ENCODE measurements around the gene HMGCL.
"Not testable (repeated sequence)": the region's sequence is repeated elsewhere in the genome, so short reads cannot be mapped to it uniquely, and the experiment has no call there.

The HMGCL gene

DNA sequence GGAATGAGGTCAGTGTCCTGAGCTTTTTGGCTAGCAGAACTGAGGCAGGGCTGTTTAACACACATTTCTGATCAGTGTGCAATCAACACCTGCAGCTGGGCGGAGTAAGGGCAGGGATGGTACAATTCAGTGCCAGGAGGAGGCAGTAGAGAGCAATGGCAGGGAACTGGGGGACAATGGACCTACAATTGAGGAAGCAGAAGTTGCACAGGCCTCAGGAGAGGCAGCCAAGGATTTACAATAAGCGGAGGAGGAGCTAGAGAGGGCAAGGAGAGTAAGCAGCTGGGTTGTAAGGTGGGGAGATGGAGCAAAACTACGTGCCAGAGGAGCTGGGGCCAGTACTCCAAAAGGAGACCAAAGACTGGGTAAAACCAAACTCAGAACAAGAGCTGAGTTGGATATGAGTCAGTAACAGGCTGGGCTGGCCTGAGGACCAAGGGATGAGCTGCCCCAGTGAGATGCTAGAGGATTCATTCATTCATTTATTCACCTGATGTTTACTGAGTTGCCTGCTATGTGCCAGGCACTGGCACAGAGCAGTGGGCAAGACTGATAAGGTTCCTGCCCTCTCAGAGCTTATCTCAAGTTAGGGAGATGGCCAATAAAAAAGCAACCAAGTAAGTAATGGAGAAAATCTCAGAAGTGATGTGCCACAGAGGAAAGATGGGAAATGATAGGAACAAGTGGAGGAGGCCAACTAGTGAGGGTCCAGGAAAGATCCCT, 14.2 kb downstream of the HMGCL start:
- no peak overlapping the region for H3K4me3 ChIP-seq (ENCODE audit: low read depth, low read length)
- TF ChIP-seq, protein P1, sequence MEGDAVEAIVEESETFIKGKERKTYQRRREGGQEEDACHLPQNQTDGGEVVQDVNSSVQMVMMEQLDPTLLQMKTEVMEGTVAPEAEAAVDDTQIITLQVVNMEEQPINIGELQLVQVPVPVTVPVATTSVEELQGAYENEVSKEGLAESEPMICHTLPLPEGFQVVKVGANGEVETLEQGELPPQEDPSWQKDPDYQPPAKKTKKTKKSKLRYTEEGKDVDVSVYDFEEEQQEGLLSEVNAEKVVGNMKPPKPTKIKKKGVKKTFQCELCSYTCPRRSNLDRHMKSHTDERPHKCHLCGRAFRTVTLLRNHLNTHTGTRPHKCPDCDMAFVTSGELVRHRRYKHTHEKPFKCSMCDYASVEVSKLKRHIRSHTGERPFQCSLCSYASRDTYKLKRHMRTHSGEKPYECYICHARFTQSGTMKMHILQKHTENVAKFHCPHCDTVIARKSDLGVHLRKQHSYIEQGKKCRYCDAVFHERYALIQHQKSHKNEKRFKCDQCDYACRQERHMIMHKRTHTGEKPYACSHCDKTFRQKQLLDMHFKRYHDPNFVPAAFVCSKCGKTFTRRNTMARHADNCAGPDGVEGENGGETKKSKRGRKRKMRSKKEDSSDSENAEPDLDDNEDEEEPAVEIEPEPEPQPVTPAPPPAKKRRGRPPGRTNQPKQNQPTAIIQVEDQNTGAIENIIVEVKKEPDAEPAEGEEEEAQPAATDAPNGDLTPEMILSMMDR (IDR thresholded peaks at IDR 0.05; ENCODE audit: borderline replicate concordance, insufficient read depth, low read depth, low read length) = peak; percentile 92

DNA sequence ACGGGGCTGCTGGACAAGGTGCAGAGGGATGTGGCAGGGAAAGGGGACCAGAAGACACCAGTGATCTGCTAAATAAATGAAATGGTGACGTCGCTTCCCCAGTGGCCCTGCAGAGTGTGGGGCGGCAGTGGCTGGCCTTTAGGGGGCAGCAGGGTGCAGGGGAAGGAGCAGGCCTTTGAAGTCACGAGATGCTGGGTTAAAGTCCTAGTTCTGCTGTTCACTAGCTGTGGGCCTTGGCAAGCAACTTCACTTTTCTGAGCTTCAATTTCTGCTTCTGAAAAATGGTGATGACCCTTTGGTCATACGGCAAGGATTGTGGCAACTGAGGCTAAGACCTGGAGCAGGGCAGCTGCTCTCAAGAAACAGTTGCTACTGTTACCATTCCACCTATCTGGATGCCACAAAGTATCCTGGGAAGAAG, 15.5 kb downstream of the HMGCL start:
- TF ChIP-seq, protein P1 (IDR thresholded peaks at IDR 0.05; ENCODE audit: borderline replicate concordance, insufficient read depth, low read depth, low read length) = peak; percentile 95
- H3K4me3 ChIP-seq (ENCODE audit: low read depth, low read length) = no peak overlapping the region

DNA sequence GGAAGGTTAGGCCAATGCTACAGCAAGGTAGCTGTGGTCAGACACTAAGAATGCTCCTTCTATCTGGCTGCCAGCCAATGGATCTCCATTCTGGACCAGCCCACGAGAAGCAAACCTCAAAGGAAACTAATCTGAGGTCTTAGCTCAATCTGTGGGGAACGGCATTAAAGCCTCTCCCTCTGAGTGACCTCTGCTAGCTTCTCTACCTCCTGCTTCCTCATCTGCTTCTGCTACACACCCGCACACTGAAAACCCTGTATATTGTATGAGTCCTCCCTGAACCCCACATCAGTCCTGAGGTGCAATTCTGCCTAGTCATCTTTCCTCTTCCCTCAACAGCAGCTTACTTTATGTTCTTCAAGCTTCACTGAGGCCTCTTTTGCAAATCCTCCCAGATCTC, 17.8 kb downstream of the HMGCL start:
- H3K4me3 ChIP-seq (ENCODE audit: low read depth, low read length) = no peak overlapping the region
- TF ChIP-seq, protein P1 (IDR thresholded peaks at IDR 0.05; ENCODE audit: borderline replicate concordance, insufficient read depth, low read depth, low read length) = no peak

DNA sequence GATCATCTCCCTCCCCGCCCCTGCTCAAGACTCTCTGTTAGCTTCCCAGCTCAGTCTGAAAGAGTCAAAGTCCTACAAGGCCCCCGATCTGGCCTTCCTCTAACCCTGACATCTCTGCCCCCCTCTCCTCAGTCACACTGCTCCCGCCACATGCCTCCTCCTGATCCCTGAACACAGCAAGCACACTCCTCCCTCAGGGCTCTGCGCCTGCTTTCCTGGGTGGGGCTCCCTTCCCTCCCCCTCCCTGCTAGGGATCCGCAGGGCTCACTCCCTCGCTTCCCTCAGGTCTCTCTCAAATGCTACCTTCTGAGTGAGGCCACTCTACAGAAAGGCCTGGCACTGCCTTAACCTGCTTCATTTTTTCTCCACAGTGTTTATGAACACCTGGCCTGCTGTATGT, 18.9 kb downstream of the HMGCL start:
- TF ChIP-seq, protein P1 (IDR thresholded peaks at IDR 0.05; ENCODE audit: borderline replicate concordance, insufficient read depth, low read depth, low read length) = no peak
- no peak overlapping the region for H3K4me3 ChIP-seq (ENCODE audit: low read depth, low read length)

DNA sequence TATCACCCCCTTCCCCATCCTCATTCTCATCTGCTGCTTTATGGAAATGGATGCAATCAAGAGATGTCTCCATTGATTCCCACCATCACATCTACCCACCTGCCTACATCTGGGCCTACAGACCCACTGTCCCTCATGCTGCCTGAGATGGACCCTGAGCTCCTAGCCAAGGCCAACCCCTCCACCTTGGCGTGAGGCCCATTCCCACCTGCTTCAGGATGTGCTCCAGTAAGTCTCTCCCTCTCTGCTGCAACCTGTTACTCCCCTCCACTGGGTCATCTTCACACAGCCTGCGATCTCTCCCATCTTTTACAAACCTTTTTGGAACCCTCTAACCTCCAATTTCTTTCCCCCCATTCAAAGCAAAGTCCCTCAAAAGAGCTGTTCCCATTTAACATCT, 20.2 kb downstream of the HMGCL start:
- TF ChIP-seq, protein P1 (IDR thresholded peaks at IDR 0.05; ENCODE audit: borderline replicate concordance, insufficient read depth, low read depth, low read length) = no peak
- H3K4me3 ChIP-seq (ENCODE audit: low read depth, low read length) = no peak overlapping the region

DNA sequence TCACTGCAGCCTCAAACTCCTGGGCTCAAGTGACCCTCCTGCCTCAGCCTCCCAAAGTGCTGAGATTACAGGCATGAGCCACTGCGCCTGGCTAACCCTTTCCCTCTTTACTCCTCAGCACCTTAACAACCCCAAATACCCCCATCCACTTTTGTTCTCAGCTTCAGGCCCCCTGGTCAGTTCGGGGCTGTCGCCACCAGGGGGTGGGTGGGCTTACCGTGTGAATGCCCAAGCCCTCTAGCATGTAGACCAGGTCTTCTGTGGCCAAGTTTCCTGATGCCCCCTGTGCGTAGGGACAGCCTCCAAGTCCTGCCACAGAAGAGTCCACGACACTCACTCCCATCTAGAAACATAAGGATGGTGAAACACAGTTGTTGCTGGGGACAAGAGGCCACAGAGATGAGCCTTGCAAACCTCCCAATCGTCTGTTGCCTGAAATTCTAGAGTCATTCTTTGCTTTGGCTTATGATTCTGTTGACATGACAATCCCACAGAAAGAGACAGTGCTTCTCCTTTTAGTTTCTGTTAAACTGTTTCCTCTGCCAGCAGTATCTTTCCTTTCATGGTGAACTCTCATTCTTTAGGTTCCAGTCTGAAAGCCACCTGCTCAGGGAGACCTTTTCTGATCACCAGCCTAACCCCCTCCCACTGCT, 20.9 kb downstream of the HMGCL start:
- H3K4me3 ChIP-seq (ENCODE audit: low read depth, low read length) = no peak overlapping the region
- TF ChIP-seq, protein P1 (IDR thresholded peaks at IDR 0.05; ENCODE audit: borderline replicate concordance, insufficient read depth, low read depth, low read length) = 0 out of 2 replicates have a peak, but pooled peaks have one; percentile 30

DNA sequence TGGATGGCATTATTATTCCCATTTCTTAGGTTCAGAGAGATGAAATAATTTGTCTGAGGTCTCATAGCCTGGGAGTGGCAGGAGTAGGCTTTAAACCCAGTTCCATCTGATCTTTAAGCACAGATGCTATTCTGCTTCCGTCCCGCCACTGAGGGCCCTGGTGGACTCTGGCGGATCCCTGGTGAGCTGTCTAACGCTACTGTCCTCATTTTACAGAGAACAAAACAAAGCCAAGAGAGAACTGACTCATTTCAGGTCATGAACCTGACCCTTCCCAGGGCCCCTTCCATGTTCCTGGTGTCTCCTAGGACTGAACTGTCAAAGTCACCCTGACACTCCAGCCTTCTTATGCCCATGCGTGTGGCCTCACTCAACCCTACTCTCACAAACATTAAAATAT, 21.6 kb downstream of the HMGCL start:
- H3K4me3 ChIP-seq (ENCODE audit: low read depth, low read length) = no peak overlapping the region
- TF ChIP-seq, protein P1 (IDR thresholded peaks at IDR 0.05; ENCODE audit: borderline replicate concordance, insufficient read depth, low read depth, low read length) = no peak

DNA sequence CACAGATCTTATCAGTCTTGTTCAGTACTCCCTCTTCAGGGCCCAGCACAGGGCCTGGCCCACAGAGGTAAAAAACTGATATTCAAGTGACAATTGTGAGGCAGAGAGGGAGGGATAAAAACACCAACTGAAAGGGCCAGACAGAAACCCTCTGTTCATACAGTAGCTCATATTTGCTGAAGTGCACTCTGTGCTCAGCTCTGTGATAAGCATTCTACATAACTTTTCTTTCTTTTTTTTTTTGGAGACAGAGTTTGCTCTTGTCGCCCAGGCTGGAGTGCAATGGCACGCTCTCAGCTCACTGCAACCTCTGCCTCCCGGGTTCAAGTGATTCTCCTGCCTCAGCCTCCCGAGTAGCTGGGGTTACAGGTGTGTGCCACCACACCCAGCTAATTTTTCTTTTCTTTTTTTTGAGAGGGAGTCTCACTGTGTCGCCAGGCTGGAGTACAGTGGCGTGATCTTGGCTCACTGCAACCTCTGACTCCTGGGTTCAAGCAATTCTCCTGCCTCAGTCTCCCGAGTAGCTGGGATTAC, 22.4 kb downstream of the HMGCL start:
- not testable (repeated sequence) for H3K4me3 ChIP-seq (ENCODE audit: low read depth, low read length)

All from GM12875 (cell line).